ENCODE data around the gene PLA2G6.

- TF ChIP-seq, protein P1, sequence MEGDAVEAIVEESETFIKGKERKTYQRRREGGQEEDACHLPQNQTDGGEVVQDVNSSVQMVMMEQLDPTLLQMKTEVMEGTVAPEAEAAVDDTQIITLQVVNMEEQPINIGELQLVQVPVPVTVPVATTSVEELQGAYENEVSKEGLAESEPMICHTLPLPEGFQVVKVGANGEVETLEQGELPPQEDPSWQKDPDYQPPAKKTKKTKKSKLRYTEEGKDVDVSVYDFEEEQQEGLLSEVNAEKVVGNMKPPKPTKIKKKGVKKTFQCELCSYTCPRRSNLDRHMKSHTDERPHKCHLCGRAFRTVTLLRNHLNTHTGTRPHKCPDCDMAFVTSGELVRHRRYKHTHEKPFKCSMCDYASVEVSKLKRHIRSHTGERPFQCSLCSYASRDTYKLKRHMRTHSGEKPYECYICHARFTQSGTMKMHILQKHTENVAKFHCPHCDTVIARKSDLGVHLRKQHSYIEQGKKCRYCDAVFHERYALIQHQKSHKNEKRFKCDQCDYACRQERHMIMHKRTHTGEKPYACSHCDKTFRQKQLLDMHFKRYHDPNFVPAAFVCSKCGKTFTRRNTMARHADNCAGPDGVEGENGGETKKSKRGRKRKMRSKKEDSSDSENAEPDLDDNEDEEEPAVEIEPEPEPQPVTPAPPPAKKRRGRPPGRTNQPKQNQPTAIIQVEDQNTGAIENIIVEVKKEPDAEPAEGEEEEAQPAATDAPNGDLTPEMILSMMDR (IDR thresholded peaks at IDR 0.05) = no peak
- TF ChIP-seq POLR2AphosphoS5 (IDR thresholded peaks at IDR 0.05) = no peak
- TF ChIP-seq EP300 (IDR thresholded peaks at IDR 0.05) = no peak
- no peak for TF ChIP-seq POLR2A (IDR thresholded peaks at IDR 0.05)
These were observed 32.3 kb upstream of the PLA2G6 start for GRCh38 chr22:38213990-38214301.
